ENCODE measurements around the gene CIBAR2.

- TF ChIP-seq CTCF (IDR thresholded peaks at IDR 0.05; ENCODE audit: insufficient read depth, low read length) = no peak
- no peak for TF ChIP-seq GABPA (IDR thresholded peaks at IDR 0.05; ENCODE audit: low read depth)
- TF ChIP-seq REST (IDR thresholded peaks at IDR 0.05; ENCODE audit: insufficient replicate concordance, low read depth) = no peak
These were observed 45.1 kb upstream of the CIBAR2 start for GRCh38 chr16:85157372-85157771.

Measured in HL-60 (cell line).